ENCODE measurements around the gene ACACB. TPM values are rescaled to one million over a fixed set of nuclear protein-coding genes. Genes with fewer than 3 reads are reported as not detected.
A peak's percentile ranks its signal among the peaks of the same experiment; 100 is the strongest.

ACACB gene
- total and polyA plus RNA-seq, 2 donors (not counting 3 experiments of a cell fraction or from before 2014, with no cell fraction given) = 1.3 to 5.7 TPM

DNA sequence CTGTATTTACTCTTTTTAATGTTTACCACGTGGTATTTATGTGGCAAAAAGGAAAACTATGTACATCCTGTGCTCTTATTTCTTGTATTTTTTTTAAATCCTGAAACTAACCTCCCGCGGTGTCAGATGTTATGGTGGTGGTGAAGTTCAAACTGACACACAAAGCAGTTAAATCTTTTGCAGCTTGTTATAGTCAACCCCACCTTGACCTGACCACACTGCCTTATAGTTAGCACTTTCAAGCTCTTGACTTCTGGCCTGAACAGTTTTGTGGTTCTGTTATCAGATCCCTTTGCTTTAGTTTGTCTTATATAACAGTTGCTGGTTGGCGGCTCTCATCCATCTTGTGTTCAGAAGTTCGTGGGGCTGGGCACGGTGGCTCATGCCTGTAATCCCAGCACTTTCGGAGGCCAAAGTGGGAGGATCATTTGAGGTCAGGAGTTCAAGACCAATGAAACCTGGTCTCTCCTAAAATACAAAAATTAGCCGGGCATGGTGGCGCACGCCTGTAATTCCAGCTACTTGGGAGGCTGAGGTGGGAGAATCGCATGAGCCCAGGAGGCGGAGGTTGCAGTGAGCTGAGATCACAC, 16.9 kb upstream of the ACACB start:
- H3K4me1 ChIP-seq (ENCODE audit: control insufficient read depth, extremely low read depth, insufficient read depth, low read length) = peaks cover 12% of the 10 kb centered on the region
- FAIRE-seq (no peak), DNase-seq (ENCODE audit: low read depth, low spot score) (no peak)
- peaks cover 15% of the 10 kb centered on the region for H3K79me2 ChIP-seq (ENCODE audit: control insufficient read depth, insufficient read depth, low read length)
- no peaks in the 10 kb centered on the region for H3K9me3 ChIP-seq (replicated peaks; ENCODE audit: control insufficient read depth, insufficient read depth, low read length)
- H3K27me3 ChIP-seq (ENCODE audit: control insufficient read depth in 2 of 2, insufficient read depth in 2 of 2, low read length in 2 of 2) = no peaks in the 10 kb centered on the region
- H3K4me2 ChIP-seq (ENCODE audit: insufficient read depth, low read length) = peak overlapping the region; percentile 83
- CTCF ChIA-PET = interaction anchor here (1.1 to 3.1 kb wide), 3 partner anchors 12 to 290 kb away, joined by 4 to 38 read pairs (median 4); no protein-coding TSS in a partner anchor
- H3K27ac ChIP-seq (ENCODE audit: insufficient read depth, low read depth, low read length) = peak overlapping the region; percentile 20
- H3K9ac ChIP-seq (replicated peaks; ENCODE audit: extremely low read depth, insufficient read depth, low read length) = peak overlapping the region; percentile 96
- H3K36me3 ChIP-seq (ENCODE audit: control insufficient read depth in 2 of 2, extremely low read depth in 1 of 2, insufficient read depth in 2 of 2, low read length in 2 of 2) = peaks cover 9 to 13% of the 10 kb centered on the region in 2 experiments
- intact Hi-C loops (cut with micrococcal nuclease) (loop anchor here (5.0 kb wide), 1 partner anchor 367 kb away; the partner anchor contains the start of gene CORO1C), dilution Hi-C loops (cut with MboI; ENCODE audit: extremely low pct_ligation_motif_present, low sequenced_read_pairs) (no loop called here)
- no peak for TF ChIP-seq EZH2 (IDR thresholded peaks at IDR 0.05; ENCODE audit: borderline replicate concordance, low read depth, low read length, severe bottlenecking)
- TF ChIP-seq GATA2 (IDR thresholded peaks at IDR 0.05; ENCODE audit: insufficient read depth, insufficient read length, low read depth, low read length) = no peak
- no peak for TF ChIP-seq POLR2A (IDR thresholded peaks at IDR 0.05; ENCODE audit: low read depth, low read length)
- POLR2A ChIA-PET = no interaction called here
- H3K4me3 ChIP-seq (replicated peaks in 1 of 3; ENCODE audit: insufficient read depth in 1 of 3, low read depth in 1 of 3, low read length in 3 of 3) = peak overlapping the region in 1 of 3 experiments; percentile 96
- no peaks in the 10 kb centered on the region for H3K9me1 ChIP-seq (replicated peaks; ENCODE audit: control insufficient read depth, extremely low read depth, insufficient read depth, low read length)
- BruUV-seq (replicated peaks) = no TSS peak
- H2AFZ ChIP-seq (ENCODE audit: low read depth, low read length) = no peak overlapping the region
- H4K20me1 ChIP-seq (replicated peaks; ENCODE audit: control insufficient read depth, extremely low read depth, insufficient read depth, low read length) = no peaks in the 10 kb centered on the region

GRCh38 chr12:109100741-109101140, 15.6 kb upstream of the ACACB start:
- dilution Hi-C loops (cut with MboI; ENCODE audit: extremely low pct_ligation_motif_present, low sequenced_read_pairs) = no loop called here

More at GRCh38 chr12:109100741-109101140, 15.6 kb upstream of the ACACB start:
- H3K9ac ChIP-seq (replicated peaks; ENCODE audit: extremely low read depth, insufficient read depth, low read length) = no peak overlapping the region
- peaks cover 12% of the 10 kb centered on the region for H3K4me1 ChIP-seq (ENCODE audit: control insufficient read depth, extremely low read depth, insufficient read depth, low read length)
- ChIA-PET CTCF (interaction anchor here (3.1 kb wide), 1 partner anchor 11 kb away, joined by 38 read pairs; no protein-coding TSS in a partner anchor), POLR2A (no interaction called here)
- TF ChIP-seq GATA2 (IDR thresholded peaks at IDR 0.05; ENCODE audit: insufficient read depth, insufficient read length, low read depth, low read length) = no peak
- TF ChIP-seq POLR2AphosphoS5 (IDR thresholded peaks at IDR 0.05; ENCODE audit: insufficient read depth, low read depth, low read length) = no peak
- TF ChIP-seq CTCF (IDR thresholded peaks at IDR 0.05; ENCODE audit: extremely low read depth in 1 of 2, insufficient read depth in 1 of 2, low read depth in 1 of 2, low read length in 2 of 2) = no peak
- TF ChIP-seq, protein P1, sequence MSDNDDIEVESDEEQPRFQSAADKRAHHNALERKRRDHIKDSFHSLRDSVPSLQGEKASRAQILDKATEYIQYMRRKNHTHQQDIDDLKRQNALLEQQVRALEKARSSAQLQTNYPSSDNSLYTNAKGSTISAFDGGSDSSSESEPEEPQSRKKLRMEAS (IDR thresholded peaks at IDR 0.05; ENCODE audit: insufficient read depth, insufficient read length) = no peak
- no peak overlapping the region for H3K27ac ChIP-seq (ENCODE audit: insufficient read depth, low read depth, low read length)
- intact Hi-C loops (cut with micrococcal nuclease) = no loop called here
- peaks cover 14 to 20% of the 10 kb centered on the region in 2 experiments for H3K36me3 ChIP-seq (ENCODE audit: control insufficient read depth in 2 of 2, extremely low read depth in 1 of 2, insufficient read depth in 2 of 2, low read length in 2 of 2)
- no peaks in the 10 kb centered on the region for H3K9me1 ChIP-seq (replicated peaks; ENCODE audit: control insufficient read depth, extremely low read depth, insufficient read depth, low read length)
- FAIRE-seq (peak; percentile 12), DNase-seq (ENCODE audit: low read depth, low spot score) (no peak)
- no peak overlapping the region for H3K4me3 ChIP-seq (replicated peaks in 1 of 3; ENCODE audit: insufficient read depth in 1 of 3, low read depth in 1 of 3, low read length in 3 of 3)
- no peaks in the 10 kb centered on the region for H4K20me1 ChIP-seq (replicated peaks; ENCODE audit: control insufficient read depth, extremely low read depth, insufficient read depth, low read length)
- no peak overlapping the region for H3K4me2 ChIP-seq (ENCODE audit: insufficient read depth, low read length)
- no peak overlapping the region for H2AFZ ChIP-seq (ENCODE audit: low read depth, low read length)
- H3K27me3 ChIP-seq (ENCODE audit: control insufficient read depth in 2 of 2, insufficient read depth in 2 of 2, low read length in 2 of 2) = no peaks in the 10 kb centered on the region
- no peaks in the 10 kb centered on the region for H3K9me3 ChIP-seq (replicated peaks; ENCODE audit: control insufficient read depth, insufficient read depth, low read length)
- no TSS peak for BruUV-seq (replicated peaks)
- H3K79me2 ChIP-seq (ENCODE audit: control insufficient read depth, insufficient read depth, low read length) = peaks cover 15% of the 10 kb centered on the region

Data from endothelial cell of umbilical vein (primary cell).